Frontal cortex (tissue), 4 donors: ENCODE data around the gene TMEM151B. TPM values are rescaled to one million over a fixed set of nuclear protein-coding genes. Genes with fewer than 3 reads are reported as not detected.
A peak's percentile ranks its signal among the peaks of the same experiment; 100 is the strongest.
"Not testable (repeated sequence)": the region's sequence is repeated elsewhere in the genome, so short reads cannot be mapped to it uniquely, and the experiment has no call there.

Experiments used
- DNase-seq, 2 donors: peaks; one replicate each; pipeline ENCODE4 v3.0.0; 2012; ENCODE audit warnings: low spot score in 2 of 2
- FAIRE-seq: peaks from 2 replicates; lab custom pipeline; 2012; peaks lifted over from hg19 to GRCh38; lab: Jason Lieb, UNC
- total RNA-seq: library from RNA; depleted of rRNA; stranded (reverse); fragments of >200 nt; gene quantifications from one replicate; pipeline ENCODE4 v1.2.3, GENCODE V29; 2014
- donor health status: control.
- donor health status: control.
- donor health status: control.

Gene TMEM151B
- total RNA-seq, 1 donor from 2014 or later, result 45.7 TPM

DNA sequence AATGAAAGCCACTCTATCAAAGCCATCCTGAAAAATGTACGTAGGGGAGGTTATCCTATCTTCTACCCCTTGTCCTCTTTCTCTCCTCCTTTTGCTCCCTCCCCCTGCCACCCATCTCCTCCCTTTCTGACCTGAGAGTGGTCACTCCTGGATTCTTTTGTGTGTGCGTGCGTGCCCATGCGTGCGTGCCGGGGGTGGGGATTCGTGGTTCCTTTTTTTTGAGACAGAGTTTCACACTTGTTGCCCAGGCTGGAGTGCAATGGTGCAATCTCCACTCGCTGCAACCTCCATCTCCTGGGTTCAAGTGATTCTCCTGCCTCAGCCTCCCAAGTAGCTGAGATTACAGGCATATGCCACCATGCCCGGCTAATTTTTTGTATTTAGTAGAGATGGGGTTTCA is 38.8 kb upstream of the TMEM151B start:
- FAIRE-seq, result not testable (repeated sequence)

DNA sequence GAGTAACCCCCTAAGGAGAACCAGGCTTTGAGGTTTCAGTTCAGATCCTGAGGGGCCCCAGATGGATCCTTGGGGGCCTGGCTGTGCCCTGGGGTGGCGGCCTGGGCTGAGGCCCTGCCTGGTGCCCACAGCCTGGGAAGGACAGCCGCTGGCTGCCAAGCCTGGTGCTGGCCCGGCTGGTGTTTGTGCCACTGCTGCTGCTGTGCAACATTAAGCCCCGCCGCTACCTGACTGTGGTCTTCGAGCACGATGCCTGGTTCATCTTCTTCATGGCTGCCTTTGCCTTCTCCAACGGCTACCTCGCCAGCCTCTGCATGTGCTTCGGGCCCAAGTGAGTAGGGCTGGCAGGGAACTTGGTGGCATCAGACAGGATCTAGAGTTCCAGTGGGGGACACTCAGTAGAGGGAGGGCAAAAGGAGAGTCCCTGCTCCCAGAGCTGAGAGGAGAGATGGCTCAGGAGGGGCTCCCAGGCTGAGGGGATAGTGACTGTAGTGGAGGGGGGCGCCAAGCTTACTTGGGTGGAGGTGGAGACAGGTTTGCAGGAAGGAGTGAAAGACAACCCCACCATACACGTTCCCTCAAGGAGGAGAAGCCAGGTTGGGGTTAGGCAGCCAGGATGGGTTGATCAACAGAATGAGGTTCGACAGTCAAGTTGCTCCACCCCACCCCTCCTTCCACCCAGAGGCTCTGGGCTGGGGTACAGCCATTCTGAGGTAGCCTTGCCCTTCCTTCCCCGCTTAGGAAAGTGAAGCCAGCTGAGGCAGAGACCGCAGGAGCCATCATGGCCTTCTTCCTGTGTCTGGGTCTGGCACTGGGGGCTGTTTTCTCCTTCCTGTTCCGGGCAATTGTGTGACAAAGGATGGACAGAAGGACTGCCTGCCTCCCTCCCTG is 37.3 kb upstream of the TMEM151B start:
- no peak for FAIRE-seq
- DNase-seq, result peak in 1 of 2 donors; percentile 23

More for the DNA sequence above, 38.8 kb upstream of the TMEM151B start:
- DNase-seq, result not testable (repeated sequence)

DNA sequence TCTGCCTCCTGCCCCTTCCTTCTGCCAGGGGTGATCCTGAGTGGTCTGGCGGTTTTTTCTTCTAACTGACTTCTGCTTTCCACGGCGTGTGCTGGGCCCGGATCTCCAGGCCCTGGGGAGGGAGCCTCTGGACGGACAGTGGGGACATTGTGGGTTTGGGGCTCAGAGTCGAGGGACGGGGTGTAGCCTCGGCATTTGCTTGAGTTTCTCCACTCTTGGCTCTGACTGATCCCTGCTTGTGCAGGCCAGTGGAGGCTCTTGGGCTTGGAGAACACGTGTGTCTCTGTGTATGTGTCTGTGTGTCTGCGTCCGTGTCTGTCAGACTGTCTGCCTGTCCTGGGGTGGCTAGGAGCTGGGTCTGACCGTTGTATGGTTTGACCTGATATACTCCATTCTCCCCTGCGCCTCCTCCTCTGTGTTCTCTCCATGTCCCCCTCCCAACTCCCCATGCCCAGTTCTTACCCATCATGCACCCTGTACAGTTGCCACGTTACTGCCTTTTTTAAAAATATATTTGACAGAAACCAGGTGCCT is 36.6 kb upstream of the TMEM151B start:
- no peak for DNase-seq
- FAIRE-seq, result no peak

DNA sequence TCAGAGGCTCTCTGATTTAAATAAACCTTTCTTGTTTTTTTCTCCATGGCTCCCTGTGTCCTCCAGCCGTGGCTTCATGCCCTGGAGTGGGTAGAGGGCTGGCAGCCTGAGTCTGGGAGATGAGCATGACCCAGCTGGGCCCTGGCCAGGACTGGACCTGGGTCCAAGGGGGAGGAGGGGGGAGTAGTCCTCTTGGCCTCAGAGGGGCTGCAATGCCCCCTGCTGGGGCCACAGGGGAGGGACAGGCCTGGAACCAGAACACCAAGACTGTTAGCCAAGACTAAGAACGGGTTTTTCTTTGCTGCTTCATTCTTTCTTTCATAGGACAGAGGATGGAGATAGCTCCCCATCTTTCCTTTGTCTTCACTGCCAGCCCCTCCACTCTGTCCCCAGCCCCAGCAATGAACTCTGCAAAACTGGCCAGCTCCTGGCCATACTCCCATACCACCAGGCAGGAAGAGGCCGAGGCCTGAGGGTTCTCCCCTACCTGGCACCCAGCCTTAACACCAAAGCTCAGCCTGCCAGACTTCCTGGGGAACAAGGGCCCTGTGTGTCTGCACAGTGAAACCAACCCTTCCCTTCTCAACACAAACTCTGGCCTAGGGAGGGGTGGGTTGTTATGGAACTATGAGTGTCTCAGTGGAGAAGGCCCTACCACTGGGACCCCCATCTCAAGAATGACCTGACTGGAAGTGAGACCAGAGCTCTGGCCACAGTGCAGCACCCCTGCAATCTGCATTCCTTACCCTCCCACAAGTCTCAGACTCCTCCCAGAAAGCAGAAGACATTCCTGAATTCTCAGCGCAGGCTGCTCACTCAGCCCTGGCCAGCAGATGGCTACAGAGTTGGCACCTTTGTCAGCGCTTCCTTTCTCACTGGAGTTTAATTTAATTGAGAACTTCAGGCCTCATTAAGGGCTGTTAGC is 35.9 kb upstream of the TMEM151B start:
- FAIRE-seq, result no peak
- peak; percentile 79 to 82 for DNase-seq

DNA sequence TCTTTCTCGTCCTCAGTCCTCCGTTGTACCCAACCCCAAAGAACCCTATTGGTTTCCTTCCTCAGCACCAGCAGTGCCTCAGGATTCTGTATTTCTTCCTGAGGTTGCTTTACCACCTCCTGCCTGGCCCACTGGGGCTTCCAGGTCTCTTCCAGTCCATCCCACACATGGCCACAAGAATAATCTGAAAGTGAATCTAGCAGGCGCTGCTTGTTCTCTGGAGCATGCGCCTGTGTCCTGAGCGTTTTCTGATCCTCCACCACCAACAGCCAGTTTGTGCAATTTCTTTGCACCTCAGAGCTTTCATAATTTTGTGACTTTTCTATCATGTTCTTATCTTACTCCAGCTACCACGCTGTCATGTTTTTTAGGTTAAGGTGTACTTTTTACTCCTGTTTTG is 35.0 kb upstream of the TMEM151B start:
- DNase-seq, result no peak
- no peak for FAIRE-seq

DNA sequence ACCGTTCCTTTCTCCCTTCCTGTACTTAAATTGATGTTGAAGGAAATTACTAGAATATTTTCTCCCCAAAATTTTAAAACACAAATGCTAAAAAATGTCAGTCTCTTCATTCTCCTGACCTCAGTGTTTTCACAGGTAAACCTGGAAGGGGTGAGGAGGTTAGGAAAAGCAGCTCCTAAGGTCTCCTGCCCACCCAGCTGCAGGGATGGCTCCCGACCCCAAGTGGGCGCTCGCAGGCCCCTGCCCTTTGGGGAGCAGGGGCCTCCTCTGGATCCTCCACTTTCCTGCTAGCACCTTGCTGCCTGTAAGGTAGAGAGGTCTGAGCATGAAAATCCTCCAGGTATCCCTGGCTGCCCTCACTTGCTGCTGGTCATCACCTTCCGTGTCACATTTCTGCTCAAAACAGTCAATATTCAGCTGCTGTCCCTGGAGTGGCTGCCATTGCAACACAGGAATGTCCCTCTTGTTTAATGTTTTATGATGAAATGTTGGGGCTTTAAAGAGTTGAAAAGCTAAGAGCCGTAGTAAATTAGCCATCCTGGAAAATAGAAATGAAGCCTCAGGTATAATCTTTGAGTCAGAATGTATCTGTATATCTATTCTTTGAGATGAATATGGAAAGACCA is 34.2 kb upstream of the TMEM151B start:
- no peak for FAIRE-seq
- DNase-seq, result no peak

DNA sequence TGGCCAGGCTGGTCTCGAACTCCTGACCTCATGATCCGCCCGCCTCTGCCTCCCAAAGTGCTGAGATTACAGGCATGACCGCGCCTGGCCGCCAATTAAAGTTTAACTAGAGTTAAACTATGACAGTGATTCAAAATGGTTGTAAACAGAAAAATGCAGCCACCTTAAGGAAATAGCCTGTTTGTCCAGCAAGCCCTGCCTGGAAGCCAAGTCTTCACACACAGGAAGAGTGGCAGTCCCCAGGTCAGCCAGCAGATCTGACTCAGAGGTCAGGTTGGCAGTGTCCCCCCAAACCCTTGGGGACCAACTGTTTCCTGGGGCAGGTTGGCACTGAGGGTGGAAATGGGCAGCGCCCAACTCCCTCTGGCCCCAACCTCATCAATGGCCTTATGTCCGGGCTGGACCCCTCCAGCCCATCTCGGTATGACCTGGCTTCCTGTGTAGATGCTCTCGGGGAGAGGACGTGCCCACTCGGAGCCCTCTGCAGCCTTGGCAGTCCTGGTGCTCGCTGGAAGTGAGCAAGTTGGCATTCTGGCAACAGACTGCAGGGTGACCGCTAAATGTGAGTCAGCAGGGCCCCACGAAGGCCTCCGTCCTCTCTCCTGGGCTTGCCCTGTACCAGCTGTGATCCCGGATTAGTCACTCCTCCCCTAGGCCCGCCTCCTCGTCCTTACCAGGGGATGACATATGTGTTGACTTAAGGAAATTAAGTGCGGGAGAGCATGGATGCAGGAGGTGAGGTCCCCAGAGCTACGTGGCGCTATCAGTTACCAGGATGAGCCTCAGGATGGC is 33.0 kb upstream of the TMEM151B start:
- no peak for FAIRE-seq
- DNase-seq, result peak; percentile 67 to 86

DNA sequence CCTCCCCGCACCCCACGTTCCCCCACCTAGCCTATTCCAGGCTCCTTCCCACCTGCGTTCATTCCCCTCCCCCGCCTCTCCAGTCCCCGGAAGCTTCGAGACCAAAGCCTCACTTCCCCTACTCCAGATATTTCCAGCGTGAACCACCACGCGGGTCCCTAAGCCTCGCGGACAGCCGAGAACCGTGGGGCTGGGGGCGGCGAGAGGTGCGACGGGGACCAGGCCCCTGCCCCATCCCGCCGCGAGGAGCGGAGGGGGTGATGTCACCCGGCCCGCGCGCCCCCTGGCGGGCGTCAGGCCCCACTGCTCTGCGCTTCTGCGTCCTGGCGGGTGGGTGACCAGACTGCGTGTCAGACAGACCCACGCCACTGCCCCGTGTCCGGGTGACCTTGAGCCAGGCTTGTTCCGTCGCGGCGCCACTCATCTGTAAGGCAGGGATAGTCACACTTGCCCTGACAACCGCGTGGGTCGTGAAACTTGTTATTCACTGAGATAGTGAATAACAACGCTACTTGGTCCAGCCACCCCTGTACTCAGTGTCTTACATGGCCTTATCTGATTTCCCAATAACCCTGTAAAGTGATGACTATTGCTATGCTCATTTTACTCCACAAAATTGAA is 32.3 kb upstream of the TMEM151B start:
- DNase-seq, result peak; percentile 72 to 78
- no peak for FAIRE-seq

DNA sequence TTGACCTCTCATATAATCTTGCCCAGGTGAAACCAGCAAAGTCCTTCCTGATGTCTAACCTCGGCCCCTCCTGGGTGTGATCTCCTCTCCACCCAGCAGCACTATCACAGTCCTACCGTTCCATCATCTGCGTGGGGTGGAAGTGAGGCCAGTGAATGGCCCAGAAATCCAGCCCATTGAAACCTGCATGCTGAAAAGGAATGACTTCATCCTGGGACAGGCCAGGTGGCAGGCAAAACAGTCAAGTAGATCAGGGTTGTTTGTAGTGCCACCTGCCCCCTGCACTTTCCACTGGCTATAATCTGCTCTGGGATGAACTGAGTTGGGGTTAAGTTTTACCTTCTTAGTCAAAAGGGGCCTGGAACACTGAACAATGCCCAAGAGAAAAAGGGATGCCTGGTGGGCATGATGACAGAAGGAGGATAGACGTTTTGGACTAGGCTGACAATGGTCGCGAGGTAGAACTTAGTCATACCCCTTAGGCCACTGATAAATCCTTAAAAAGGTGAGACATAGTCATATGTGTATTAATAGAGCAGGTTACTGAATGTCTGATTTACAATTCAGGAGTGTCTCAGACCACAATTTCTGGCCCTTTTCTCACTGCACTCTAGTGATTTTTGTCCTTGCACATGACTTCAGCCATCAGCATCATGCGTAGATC is 31.4 kb upstream of the TMEM151B start:
- FAIRE-seq (no peak), DNase-seq (no peak)

DNA sequence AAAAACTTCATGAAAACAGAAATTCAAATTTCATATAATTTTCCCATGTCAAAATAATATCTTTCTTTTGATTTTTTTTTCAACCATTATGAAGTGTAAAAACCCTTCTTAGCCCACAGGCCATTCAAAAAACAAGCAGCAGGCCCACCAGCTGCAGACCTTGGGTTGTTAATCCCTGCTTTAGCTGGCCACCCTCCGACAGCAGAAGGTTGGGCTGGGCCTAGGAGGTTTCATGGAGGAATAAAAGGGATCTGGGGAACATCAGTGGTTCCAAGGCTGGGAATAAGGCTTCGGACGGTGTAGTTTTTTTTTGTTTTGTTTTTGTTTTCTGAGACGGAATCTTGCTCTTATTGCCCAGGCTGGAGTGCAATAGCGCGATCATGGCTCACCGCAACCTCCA is 26.9 kb upstream of the TMEM151B start:
- FAIRE-seq (no peak), DNase-seq (no peak)

DNA sequence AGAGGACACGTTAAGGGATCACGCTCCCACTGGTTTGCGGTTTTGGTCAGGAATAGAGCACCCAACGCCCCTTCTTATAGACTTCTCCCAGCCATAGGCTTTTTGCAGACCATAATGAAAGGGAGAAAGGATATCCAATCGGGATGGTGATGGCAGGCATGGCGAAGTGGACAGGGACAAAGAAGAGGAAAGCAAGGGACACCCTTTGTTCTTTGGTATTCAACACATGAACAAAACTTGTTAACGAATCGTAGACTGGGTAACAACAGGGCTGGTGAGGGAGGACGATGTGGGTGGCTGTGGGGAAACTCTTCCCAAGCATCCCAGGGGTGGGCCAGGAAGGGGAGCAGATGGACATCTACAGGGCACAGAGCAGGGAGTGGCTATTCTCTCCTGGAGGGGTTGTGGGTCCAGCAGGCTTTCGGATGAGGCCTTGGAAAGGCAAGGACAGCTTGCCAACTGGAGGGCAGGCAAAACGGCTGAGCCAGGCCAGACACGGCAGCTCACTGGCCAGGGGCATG is 24.8 kb upstream of the TMEM151B start:
- DNase-seq, result no peak
- FAIRE-seq, result no peak

DNA sequence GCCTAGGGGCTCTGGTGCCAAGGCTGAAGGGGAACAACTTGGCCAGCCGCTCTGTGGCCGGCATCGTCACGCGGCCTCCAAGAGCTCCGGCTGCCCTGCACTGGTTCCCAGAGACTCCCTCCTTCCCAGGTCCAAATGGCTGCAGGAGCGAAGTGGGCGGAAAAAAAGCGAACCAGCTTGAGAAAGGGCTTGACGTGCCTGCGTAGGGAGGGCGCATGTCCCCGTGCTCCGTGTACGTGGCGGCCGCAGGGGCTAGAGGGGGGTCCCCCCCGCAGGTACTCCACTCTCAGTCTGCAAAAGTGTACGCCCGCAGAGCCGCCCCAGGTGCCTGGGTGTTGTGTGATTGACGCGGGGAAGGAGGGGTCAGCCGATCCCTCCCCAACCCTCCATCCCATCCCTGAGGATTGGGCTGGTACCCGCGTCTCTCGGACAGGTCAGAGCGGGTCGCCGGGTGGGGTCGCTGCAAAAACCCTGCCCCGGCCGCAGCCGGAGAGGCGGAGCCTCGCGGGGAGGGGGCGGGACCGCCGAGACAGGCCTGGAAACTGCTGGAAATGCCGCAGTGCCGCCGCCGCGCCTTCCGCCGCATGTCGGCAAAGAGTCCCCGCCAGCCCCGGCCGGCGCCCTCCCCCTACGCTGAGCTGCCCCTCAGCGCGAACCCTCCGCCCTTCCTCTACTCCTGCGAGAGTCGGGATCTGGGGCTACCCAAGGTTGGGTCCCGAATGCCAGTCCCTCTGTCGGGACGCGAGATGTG is 24.2 kb upstream of the TMEM151B start:
- DNase-seq, result peak; percentile 82 to 85
- FAIRE-seq, result no peak

DNA sequence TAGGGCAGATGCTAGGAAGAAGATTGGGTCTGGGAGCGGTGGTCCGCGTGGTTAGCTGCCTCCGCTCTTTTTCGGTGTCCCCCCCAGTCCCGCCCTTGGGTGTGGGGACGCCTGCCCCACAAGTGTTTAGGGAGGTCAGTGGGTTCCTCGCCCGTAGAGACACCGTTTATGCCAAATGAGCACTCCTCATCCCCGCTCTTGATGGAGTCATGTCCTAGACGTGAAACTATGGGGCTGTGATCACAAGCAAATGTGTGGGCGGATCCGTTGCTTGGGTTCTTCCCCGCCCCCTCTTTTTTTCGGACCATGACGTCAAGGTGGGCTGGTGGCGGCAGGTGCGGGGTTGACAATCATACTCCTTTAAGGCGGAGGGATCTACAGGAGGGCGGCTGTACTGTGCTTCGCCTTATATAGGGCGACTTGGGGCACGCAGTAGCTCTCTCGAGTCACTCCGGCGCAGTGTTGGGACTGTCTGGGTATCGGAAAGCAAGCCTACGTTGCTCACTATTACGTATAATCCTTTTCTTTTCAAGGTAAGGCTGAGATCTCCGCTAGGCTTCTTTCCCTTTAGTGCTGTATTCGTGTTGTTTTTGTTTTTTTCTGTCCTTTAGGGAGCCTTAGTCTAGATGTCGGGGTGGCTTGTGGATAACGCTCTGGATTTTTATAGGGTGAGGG is 23.4 kb upstream of the TMEM151B start, which contains the start of gene HSP90AB1:
HSP90AB1 (plus strand) TSS at position 439 of the 675 bp plus-strand sequence. CDS start 1,529 bp downstream, outside the sequence.
- FAIRE-seq (no peak), DNase-seq (peak; percentile 84 to 93)

DNA sequence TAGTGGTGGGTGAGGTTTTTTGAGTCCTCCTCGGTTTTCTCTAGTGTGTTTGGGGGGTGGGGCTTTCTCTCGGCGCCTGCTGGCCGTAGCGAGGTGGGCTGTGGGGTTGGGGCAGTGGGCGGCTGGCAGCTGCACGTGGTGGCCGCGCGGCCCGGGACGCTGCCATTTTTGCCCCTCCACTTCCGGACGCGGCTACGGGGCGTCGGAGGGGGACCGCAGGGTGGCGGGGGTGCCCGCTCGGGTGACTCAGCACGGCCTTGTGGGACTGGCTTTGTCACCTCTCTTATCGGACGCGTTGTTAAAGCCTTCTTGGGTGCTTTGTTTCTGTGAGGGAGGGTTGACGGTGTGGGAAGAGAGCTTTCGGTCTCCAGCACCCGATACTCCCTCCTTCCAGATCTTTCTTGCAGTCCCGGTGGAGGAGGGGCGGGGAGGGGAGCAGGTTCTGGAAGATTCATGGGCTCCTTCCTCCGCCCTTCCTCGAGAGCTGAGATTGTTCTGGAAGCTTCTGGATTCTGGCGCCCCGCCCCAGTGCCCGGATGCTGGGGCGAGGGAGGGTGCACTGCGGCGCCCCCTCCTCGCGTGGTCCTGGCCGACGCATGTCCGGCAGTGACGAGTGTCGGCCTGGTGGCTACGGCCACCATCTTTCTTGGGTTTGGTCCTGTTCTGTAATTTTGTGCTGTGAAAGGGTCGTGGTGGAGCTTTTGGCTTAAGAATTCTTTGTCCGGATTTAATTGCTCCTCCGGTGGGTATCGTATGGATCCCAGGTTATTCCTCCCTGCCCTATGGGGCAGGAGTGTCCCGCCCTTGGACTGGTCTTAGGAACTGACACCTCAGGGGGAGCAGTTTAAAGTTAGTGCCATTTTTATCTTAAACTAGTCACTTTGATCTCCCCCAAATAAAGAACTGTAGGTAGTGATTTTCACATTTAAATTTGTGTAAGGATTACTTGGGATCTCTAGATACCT is 22.6 kb upstream of the TMEM151B start:
- FAIRE-seq (no peak), DNase-seq (peak; percentile 73 to 76)

DNA sequence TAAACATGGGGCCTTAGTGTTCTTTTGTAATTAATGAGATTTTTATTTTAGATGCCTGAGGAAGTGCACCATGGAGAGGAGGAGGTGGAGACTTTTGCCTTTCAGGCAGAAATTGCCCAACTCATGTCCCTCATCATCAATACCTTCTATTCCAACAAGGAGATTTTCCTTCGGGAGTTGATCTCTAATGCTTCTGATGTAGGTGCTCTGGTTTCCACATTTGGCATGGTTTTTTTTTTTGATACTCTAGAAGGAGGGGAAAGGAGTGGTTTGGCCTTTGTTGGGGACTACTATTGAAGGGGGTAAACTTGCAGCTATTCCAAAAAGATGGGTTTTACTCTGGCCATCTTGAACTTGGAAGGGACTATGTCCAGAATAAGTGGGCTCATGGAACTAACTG is 21.7 kb upstream of the TMEM151B start:
- no peak for DNase-seq
- FAIRE-seq, result no peak
